ENCODE measurements around the gene KIF4A.

The KIF4A gene

GRCh38 chrX:70442224-70442623 lies 152.3 kb downstream of the KIF4A start:
- no peak for DNase-seq

GRCh38 chrX:70444326-70444945 lies 154.5 kb downstream of the KIF4A start, which contains the start of gene DLG3:
TSS of gene DLG3 (plus strand) at chrX:70444835. CDS start at chrX:70445202, 367 bp downstream.
- peak; percentile 51 for DNase-seq

GRCh38 chrX:70444946-70445656 lies 155.2 kb downstream of the KIF4A start:
- DNase-seq: no peak

- no peak for DNase-seq
These were observed 156.0 kb downstream of the KIF4A start for GRCh38 chrX:70445951-70446350.

- DNase-seq: no peak
These were observed 156.8 kb downstream of the KIF4A start for GRCh38 chrX:70446380-70447350.

GRCh38 chrX:70449457-70449966 lies 159.6 kb downstream of the KIF4A start:
- DNase-seq: no peak

GRCh38 chrX:70452143-70452733 lies 162.3 kb downstream of the KIF4A start:
- peak; percentile 62 for DNase-seq

GRCh38 chrX:70453024-70453618 lies 163.2 kb downstream of the KIF4A start:
- no peak for DNase-seq

GRCh38 chrX:70454441-70455365 lies 164.8 kb downstream of the KIF4A start:
- peak; percentile 90 for DNase-seq

GRCh38 chrX:70455366-70456202 lies 165.7 kb downstream of the KIF4A start:
- peak; percentile 24 for DNase-seq

GRCh38 chrX:70456256-70456655 lies 166.4 kb downstream of the KIF4A start:
- no peak for DNase-seq

GRCh38 chrX:70461026-70461425 lies 171.1 kb downstream of the KIF4A start:
- no peak for DNase-seq

- DNase-seq: no peak
These were observed 174.1 kb downstream of the KIF4A start for GRCh38 chrX:70464051-70464450.

- DNase-seq: no peak
These were observed 177.1 kb downstream of the KIF4A start for GRCh38 chrX:70466968-70467367.

- no peak for DNase-seq
These were observed 178.8 kb downstream of the KIF4A start for GRCh38 chrX:70468709-70469108.
